ENCODE measurements around the gene BTBD19.

Gene BTBD19

DNA sequence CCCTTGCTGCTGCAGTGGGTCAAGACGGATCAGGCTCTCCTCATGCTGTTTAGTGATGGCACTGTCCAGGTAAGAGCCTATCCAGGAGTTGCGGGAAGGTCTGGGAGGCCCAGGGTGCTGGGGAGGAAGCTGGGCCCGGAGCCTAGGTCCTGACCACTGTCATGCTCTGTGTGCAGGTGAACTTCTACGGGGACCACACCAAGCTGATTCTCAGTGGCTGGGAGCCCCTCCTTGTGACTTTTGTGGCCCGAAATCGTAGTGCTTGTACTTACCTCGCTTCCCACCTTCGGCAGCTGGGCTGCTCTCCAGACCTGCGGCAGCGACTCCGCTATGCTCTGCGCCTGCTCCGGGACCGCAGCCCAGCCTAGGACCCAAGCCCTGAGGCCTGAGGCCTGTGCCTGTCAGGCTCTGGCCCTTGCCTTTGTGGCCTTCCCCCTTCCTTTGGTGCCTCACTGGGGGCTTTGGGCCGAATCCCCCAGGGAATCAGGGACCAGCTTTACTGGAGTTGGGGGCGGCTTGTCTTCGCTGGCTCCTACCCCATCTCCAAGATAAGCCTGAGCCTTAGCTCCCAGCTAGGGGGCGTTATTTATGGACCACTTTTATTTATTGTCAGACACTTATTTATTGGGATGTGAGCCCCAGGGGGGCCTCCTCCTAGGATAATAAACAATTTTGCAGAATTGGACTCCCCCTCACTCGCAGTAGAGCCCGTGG, 2.9 kb upstream of the BTBD19 start:
- TF ChIP-seq, protein P1, sequence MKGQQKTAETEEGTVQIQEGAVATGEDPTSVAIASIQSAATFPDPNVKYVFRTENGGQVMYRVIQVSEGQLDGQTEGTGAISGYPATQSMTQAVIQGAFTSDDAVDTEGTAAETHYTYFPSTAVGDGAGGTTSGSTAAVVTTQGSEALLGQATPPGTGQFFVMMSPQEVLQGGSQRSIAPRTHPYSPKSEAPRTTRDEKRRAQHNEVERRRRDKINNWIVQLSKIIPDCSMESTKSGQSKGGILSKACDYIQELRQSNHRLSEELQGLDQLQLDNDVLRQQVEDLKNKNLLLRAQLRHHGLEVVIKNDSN (IDR thresholded peaks at IDR 0.05) = no peak
- no peak for TF ChIP-seq EGR1 (IDR thresholded peaks at IDR 0.05)
- TF ChIP-seq CEBPB (IDR thresholded peaks at IDR 0.05) = no peak
- TF ChIP-seq ZBTB7A (IDR thresholded peaks at IDR 0.05; ENCODE audit: low read depth) = no peak
- TF ChIP-seq TEAD4 (IDR thresholded peaks at IDR 0.05) = no peak
- no peak for TF ChIP-seq YY1 (IDR thresholded peaks at IDR 0.05; ENCODE audit: low read depth)
- TF ChIP-seq TCF12 (IDR thresholded peaks at IDR 0.05; ENCODE audit: low read depth) = no peak
- TF ChIP-seq EP300 (IDR thresholded peaks at IDR 0.05; ENCODE audit: borderline replicate concordance) = no peak

DNA sequence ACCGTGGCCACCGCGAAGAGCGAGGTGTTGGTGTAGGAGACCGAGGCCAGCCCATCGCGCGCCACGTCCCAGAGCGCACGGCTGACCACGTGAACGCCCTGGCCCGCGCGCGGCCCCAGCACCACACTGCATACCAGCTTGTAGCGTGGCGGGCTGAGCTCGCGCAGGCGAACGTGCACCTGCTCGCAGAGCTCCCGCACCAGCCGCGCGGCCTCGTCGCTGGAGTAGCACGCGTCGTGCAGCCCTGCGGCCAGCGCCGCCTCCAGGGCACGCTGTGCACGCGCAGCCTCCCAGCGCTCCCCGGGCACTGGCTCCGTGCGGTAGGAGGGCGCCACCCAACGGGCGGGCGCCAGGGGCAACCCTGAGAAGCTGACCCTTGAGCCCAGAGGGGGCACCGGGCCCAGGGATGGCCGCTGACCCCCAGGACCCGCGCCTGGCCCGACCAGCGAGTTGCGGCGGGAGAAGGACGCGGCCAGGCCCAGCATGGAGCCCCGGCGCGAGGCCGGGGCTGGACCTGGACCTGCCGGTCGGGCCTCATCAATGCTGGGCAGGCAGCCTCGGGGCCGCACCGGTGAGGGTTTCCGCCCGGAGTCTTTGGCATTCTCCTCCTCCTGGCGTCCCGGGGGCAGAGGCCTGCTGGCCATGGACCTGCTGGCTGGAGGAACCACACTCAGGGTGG, 2.2 kb upstream of the BTBD19 start:
- no peak for TF ChIP-seq TCF12 (IDR thresholded peaks at IDR 0.05; ENCODE audit: low read depth)
- TF ChIP-seq RAD21 (IDR thresholded peaks at IDR 0.05; ENCODE audit: low read depth) = no peak
- TF ChIP-seq CEBPB (IDR thresholded peaks at IDR 0.05) = no peak
- TF ChIP-seq, protein P2, sequence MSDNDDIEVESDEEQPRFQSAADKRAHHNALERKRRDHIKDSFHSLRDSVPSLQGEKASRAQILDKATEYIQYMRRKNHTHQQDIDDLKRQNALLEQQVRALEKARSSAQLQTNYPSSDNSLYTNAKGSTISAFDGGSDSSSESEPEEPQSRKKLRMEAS (IDR thresholded peaks at IDR 0.05) = no peak
- TF ChIP-seq, protein P1 (IDR thresholded peaks at IDR 0.05) = no peak
- TF ChIP-seq ZBTB7A (IDR thresholded peaks at IDR 0.05; ENCODE audit: low read depth) = no peak
- TF ChIP-seq YY1 (IDR thresholded peaks at IDR 0.05; ENCODE audit: low read depth) = no peak
- TF ChIP-seq EGR1 (IDR thresholded peaks at IDR 0.05) = no peak

DNA sequence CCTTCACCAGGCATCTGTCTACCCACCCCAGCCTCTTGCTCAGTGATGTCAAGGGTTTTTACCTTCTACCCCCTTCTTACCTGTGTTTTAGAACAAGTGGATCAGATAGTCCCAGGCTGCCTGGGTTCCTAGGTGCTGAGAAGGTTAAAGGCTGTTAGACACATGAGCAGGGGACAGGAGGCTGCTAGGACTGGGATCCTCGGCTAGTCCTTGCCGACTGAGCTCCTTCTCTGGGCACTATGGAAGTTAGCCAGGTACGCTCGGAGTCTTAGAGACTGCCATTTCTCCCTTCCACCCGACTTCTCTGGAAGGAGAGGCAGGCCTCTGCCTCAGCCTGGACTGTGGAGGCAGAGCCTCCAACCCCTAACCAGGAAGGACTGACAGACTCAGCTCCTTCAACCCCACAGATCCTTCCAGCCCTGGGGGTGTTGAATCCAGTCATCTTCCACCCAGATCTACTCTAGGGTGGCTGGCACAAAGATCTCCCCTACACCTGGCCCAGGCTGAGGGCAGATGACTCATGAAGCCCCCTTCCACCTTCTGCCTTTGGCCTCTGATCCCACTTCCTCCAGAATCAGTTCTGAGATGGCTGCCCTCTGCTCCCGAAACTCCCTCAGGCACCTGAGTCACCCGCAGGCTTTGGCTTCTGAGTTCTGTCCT, 1.5 kb upstream of the BTBD19 start, which contains the start of gene DYNLT4:
Gene DYNLT4 (minus strand): TSS at position 648 of the 660 bp plus-strand sequence. CDS start 683 bp downstream, outside the sequence.
- TF ChIP-seq CREB1 (IDR thresholded peaks at IDR 0.05; ENCODE audit: low read depth) (no peak), YY1 (IDR thresholded peaks at IDR 0.05; ENCODE audit: low read depth) (0 out of 2 replicates have a peak, but pooled peaks have one; percentile 19), ZBTB7A (IDR thresholded peaks at IDR 0.05; ENCODE audit: low read depth) (no peak)

GRCh38 chr1:44807364-44808062, 810 bp upstream of the BTBD19 start:
- TF ChIP-seq FOXM1 (IDR thresholded peaks at IDR 0.05; ENCODE audit: borderline replicate concordance, low read depth) (no peak), NFIC (IDR thresholded peaks at IDR 0.05) (no peak; the same call in 1 of the 2 replicates), REST (IDR thresholded peaks at IDR 0.05; ENCODE audit: low read depth) (no peak), TCF12 (IDR thresholded peaks at IDR 0.05; ENCODE audit: low read depth) (peak; percentile 57; the same call in 1 of the 2 replicates), CEBPB (IDR thresholded peaks at IDR 0.05) (no peak), EP300 (IDR thresholded peaks at IDR 0.05; ENCODE audit: borderline replicate concordance) (peak; percentile 39; the same call in 1 of the 2 replicates), RAD21 (IDR thresholded peaks at IDR 0.05; ENCODE audit: low read depth) (no peak), ZBTB7A (IDR thresholded peaks at IDR 0.05; ENCODE audit: low read depth) (0 out of 2 replicates have a peak, but pooled peaks have one; percentile 42), CREB1 (IDR thresholded peaks at IDR 0.05; ENCODE audit: low read depth) (no peak), YY1 (IDR thresholded peaks at IDR 0.05; ENCODE audit: low read depth) (peak; percentile 12; the same call in 1 of the 2 replicates), EGR1 (IDR thresholded peaks at IDR 0.05) (peak; percentile 71; the same call in 1 of the 2 replicates), TEAD4 (IDR thresholded peaks at IDR 0.05) (no peak; the same call in 1 of the 2 replicates), TAF1 (IDR thresholded peaks at IDR 0.05; ENCODE audit: low read depth) (no peak; the same call in 1 of the 2 replicates)
- TF ChIP-seq, protein P1 (IDR thresholded peaks at IDR 0.05) = 0 out of 2 replicates have a peak, but pooled peaks have one; percentile 26
- TF ChIP-seq, protein P2 (IDR thresholded peaks at IDR 0.05) = peak; percentile 98

DNA sequence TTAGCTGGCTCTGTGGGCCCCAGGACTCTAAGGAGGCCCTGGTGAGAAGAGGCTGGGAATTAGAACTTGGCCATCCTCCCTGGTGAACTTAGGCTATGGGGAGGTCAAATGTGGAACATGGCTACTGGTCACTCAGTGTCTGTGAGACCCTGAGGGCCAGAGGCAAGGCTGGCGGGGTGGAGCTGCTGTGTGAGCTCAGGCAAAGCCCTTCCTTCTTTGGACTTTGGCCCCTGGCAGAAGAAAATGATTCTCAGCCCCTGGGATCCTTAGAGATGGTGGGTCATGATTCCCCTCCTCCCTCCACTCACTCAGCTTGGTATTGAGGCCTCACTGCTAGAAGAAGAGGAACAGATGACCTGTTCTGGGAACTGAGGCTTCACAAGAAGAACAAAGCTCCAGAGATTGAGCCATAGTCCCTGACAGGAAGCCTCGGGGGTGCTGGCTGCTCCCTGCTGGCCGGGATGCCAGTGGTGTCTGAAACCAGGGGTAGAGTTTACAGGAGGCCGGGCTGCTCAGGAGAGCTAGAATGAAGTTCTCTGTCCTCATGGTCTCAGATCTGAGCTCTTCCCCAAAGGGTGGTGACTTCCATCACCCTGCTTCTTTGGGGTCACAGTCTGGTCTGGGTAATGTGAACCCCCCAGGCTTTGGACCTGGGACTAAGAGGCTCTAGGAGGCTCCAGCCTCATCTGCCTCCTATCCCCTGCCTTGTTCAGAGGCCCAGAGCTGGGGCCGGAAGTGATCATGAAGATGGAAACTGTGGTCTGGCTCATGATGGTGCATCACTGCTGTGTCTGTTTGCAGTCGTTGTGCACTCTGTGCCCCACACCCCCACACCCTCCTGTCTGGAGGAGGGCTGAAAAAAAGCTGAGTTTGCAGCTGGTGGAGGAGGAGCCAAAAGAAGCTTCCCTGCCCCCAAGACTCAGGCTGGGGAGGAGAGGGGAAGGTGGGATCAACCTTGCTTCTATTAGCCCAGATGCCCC, 905 bp downstream of the BTBD19 start:
- TF ChIP-seq EGR1 (IDR thresholded peaks at IDR 0.05) (no peak), TAF1 (IDR thresholded peaks at IDR 0.05; ENCODE audit: low read depth) (no peak), TCF12 (IDR thresholded peaks at IDR 0.05; ENCODE audit: low read depth) (no peak), FOXM1 (IDR thresholded peaks at IDR 0.05; ENCODE audit: borderline replicate concordance, low read depth) (no peak)
